ENCODE results near the gene TBC1D30.

TBC1D30 gene

DNA sequence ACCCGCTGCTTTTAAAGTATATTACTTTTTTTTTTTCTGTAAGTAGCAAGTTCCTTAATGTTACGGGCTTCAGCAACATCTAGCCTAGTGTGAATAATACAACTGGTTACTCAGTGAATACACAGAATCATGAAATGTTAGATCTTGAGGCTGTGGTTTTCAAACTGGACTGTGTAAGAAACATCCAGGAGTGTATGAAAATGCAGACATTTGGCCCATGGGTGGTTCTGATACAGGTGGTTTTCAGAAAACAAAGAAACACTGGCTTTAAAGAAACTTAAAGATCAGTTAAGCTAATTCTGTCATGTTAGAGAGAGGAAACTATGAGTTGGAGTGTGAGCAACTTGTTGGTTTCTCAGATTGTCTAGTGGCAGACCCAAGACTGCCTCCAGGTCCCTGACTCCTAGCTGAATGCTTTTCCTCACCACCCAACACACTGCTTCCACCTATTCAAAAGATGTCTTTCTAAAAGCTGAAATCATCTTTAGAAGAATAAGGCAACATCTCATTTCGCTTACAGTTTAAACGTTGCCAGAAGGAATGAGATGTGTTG is 36.1 kb downstream of the TBC1D30 start:
- no peak for DNase-seq (ENCODE audit: low spot score)

DNA sequence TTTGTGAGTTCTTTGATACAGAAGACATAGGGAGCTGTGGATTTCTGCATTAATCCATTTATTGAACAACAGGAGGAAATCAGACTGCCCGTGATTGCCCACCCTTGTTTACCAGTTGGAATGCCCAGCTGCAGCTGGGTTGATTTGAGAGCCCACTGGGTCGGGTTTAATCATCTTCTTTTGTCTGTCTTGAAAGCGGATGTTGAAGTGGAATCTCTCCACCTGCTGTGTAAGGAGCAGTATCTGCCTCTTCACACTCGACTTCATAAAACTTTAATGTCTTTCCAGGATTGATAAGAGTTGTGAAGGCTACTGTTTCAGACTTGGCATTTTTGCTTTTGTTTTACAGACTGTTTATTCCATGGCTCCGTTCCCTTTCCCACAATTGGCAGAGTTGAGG is 39.9 kb downstream of the TBC1D30 start:
- no peak for DNase-seq (ENCODE audit: low spot score)

GRCh38 chr12:64875186-64875585 is 50.7 kb downstream of the TBC1D30 start:
- no peak for DNase-seq (ENCODE audit: low spot score)

GRCh38 chr12:64876388-64877071 is 52.1 kb downstream of the TBC1D30 start:
- no peak for DNase-seq (ENCODE audit: low spot score)

- DNase-seq (ENCODE audit: low spot score), result no peak
Measured at GRCh38 chr12:64877363-64878004, 53.0 kb downstream of the TBC1D30 start.

DNA sequence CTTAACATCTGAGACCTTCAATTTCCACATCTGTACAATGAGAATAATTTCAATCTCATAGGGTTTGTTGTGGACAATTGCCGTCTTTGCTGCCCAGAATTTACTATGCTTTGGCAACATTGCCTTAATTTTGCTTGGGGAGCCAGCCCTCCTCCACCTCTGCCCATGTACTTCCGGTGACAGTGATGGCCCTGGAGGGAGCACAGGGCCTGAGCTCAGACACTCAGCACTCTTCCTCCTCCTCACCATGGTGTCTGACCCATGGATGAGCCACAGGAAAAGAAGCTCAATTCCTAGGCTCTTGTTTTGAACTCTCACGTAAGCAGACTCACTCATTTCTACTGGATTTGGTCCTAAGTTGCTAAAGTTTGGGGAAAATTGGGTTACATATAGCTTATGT is 58.2 kb downstream of the TBC1D30 start:
- no peak for DNase-seq (ENCODE audit: low spot score)

DNA sequence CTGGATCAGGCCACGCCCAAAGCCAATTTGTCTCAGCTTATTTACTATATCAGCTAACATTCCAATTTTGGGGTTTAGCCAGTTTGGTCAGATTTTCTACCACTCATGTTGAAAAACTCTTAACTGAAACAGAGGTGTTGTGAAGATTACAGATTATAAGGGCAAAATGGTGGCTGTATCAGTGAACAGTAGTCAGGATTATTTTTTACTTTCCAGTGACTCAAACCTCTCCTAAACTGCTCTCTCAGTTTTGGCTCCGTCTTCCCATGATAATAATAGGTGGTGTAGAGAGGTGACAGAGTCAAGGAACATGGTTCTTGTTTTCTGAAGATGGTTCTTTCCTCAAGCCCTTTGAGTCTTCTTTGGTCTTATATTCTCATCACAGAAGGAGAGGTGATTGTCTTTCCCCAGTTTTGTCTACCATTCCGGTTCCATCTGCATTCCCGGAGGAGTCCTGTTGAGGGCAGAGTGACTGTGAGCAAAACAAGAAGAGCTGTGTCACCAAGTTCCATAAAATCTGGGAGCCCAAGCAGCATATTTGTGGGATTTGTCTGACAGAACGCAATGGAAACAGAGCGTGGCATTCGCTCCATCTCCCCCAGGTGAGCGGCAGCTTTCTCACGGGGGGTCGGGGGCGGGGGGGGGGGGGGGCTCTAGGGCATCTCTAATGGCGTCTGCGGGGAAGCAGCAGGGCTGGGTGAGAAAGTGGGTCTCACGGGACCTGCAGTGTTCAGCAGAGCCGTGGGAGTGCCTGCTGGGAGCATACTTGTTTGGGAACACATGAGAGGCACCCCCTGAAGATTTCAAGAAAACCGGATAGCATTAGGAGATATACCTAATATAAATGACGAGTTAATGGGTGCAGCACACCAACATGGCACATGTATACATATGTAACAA is 59.1 kb downstream of the TBC1D30 start:
- no peak for DNase-seq (ENCODE audit: low spot score)

- no peak for DNase-seq (ENCODE audit: low spot score)
Measured at GRCh38 chr12:64884164-64884542, 59.7 kb downstream of the TBC1D30 start.

GRCh38 chr12:64884728-64885127 is 60.3 kb downstream of the TBC1D30 start:
- no peak for DNase-seq (ENCODE audit: low spot score)

GRCh38 chr12:64889434-64890216 is 65.2 kb downstream of the TBC1D30 start:
- DNase-seq (ENCODE audit: low spot score), result no peak

GRCh38 chr12:64890873-64891468 is 66.5 kb downstream of the TBC1D30 start:
- DNase-seq (ENCODE audit: low spot score), result peak; percentile 75

DNA sequence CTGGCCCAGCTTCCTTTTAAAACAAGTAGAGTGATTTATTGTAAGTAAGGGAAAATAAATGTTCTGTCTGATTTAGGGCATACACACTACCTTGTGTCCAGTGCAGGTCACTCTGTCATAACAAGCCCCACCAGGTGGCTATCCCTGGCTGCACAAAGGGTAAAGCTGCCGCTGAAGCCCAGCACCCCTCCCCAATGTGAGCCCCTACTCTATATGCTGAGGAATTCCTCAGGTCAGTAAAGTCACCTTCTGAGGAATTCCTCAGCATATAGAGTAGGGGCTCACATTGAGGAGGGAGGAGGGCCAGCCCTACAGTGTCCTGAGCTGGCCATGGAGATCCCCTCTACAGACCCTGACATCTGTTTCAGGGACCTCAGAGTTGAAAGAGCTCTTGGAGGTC is 67.2 kb downstream of the TBC1D30 start:
- no peak for DNase-seq (ENCODE audit: low spot score)

- no peak for DNase-seq (ENCODE audit: low spot score)
Measured at GRCh38 chr12:64892561-64892960, 68.1 kb downstream of the TBC1D30 start.

- DNase-seq (ENCODE audit: low spot score), result no peak
Measured at GRCh38 chr12:64893961-64894360, 69.5 kb downstream of the TBC1D30 start.

- no peak for DNase-seq (ENCODE audit: low spot score)
Measured at GRCh38 chr12:64894827-64895475, 70.5 kb downstream of the TBC1D30 start.

DNA sequence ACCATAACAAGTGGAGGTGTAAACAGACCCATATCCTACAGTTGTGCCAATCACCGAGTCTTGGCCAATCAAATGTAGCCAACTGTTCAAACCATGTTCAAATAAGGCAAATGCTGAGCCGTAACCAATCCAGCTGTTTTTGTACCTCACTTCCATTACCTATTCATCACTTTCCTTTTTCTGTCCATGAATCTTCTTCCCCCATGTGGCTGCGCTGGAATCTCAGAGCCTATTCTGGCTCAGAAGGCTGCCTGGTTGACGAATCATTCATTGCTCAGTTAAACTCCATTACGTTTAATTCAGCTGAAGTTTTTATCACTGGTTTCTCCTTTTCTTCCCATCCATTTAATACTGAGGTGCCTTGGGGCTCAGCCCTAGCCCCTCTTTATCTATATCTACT is 71.1 kb downstream of the TBC1D30 start:
- DNase-seq (ENCODE audit: low spot score), result no peak

GRCh38 chr12:64900540-64900939 is 76.1 kb downstream of the TBC1D30 start:
- DNase-seq (ENCODE audit: low spot score), result no peak

DNA sequence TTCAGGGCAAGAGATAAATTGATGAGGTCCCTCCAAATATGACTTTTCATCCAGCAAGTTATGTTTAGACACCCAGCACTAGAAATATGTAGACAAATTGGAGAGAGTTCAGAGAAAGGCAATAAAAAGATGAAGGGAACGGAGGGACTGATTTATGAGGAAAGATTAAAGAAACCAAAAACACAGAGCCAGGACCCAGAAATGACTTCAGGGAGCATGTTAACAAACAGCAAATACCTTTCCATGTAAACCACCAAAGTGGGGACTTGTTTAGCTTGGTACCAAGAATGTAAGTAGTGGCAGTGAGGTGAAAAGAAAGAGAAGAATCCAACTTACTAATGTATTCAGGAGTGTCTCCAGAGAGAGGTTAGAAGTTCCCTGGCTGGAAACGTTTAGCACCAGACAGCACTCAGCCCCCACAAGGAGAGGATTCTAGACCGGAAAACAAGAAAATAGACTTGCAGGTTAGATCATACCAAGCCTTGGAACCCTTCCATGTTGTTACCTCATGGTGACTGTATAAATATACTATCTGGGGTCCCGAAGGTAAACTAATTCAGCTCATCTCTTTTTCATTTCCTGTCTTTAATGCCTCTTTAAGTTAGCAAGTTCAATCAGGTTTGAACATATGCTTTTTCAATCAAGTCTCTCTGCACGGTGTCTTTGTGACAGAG is 79.2 kb downstream of the TBC1D30 start:
- no peak for DNase-seq (ENCODE audit: low spot score)

DNA sequence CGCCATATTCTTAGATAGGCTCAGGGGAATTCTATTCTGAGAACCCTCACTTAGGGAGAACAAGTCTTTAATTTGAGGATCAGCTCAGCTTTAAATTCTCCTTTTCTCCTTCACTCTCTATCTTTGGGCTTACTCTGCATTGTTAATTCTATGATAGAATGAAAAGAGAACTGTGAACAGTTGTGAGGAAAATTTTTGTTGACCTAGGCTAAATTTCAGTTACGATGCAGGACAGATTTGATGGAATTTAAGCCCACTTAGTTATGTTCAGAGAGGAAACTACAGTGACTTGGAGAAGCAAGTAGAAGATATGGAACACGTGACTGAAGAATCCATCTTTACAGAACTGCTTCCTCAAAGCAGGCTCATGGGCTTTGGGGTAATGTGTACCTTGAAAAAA is 82.7 kb downstream of the TBC1D30 start:
- DNase-seq (ENCODE audit: low spot score), result no peak

GRCh38 chr12:64909124-64909523 is 84.7 kb downstream of the TBC1D30 start:
- DNase-seq (ENCODE audit: low spot score), result no peak
